Kidney glomerular epithelial cell (primary cell): ENCODE results near the gene TSPAN10.
"Not testable (repeated sequence)": the region's sequence is repeated elsewhere in the genome, so short reads cannot be mapped to it uniquely, and the experiment has no call there.

Experiments used
- DNase-seq: peaks from one replicate; lab custom pipeline; 2025; lab: John Stamatoyannopoulos, UW

TSPAN10 gene

DNA sequence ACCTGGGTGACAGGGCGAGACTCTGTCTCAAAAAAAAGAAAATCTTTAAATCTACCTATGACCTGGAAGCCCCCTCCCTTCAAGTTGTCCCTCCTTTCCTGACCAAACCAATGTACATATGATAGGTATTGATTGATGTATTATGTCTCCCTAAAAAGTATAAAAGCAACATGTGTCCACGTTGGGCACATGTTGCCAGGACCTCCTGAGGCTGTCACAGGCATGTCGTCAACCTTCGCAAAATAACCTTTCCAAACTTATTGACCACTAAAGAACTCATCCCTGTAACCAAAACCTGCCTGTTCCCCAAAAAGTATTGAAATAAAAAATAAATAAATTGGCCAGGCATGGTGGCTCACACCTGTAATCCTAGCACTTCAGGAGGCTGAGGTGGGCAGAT is 25.0 kb downstream of the TSPAN10 start:
- no peak for DNase-seq

- no peak for DNase-seq
Measured at GRCh38 chr17:81664051-81664470, 27.1 kb downstream of the TSPAN10 start.

DNA sequence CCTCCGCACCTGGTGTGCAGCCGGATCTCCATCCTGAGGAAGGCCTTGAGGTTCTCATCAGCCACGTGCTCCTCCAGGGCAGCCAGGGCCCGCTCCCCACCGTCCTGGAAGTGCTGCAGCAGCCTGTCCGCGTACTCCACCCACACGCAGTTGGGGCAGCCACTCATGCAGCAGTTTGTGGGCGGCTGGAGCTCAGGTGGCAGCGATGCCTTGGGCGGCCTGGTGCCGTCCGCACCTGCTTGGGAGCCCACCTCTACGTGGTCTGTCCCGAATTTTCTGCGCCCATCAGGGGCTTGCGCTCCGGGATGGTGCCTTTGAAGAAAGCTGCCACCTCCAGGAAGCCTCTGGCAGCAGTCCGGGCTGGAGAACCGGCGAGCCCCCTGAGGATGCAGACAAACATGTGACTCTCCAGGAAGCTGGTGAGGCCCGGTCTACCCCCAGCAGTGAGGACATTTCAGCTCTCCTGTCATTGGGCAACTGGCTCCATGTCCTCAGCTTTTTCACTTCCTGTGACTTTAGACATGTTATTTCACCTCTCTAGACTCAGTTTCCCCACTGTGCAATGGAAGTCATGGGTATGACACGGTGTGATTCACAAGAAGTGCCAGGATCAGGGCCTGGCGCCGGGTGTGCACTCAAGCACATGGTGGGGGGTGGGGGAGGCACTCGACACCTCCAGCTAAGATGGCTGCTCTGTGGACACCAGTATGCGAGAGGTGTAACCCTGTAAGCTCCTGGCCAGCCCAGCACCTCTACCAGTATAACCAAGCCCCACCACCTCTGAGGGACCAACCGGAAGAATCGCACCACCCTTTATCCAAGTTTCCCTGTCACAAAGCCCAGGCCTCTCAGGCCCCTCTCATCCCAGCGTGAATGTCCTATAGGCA is 28.5 kb downstream of the TSPAN10 start:
- no peak for DNase-seq

GRCh38 chr17:81666092-81666341 is 29.0 kb downstream of the TSPAN10 start:
- no peak for DNase-seq

- DNase-seq = peak; percentile 85
Measured at GRCh38 chr17:81666342-81667191, 29.6 kb downstream of the TSPAN10 start, which contains the start of the genes CCDC137 and OXLD1. Gene CCDC137 (plus strand): TSS chr17:81666737. CDS start chr17:81666767, 30 bp downstream. Gene OXLD1 (minus strand): TSS chr17:81666605. CDS start chr17:81666577, 28 bp downstream.

- DNase-seq = no peak
Measured at GRCh38 chr17:81667754-81668153, 30.8 kb downstream of the TSPAN10 start.

- DNase-seq = no peak
Measured at GRCh38 chr17:81672504-81672903, 35.5 kb downstream of the TSPAN10 start.

GRCh38 chr17:81672954-81673353 is 36.0 kb downstream of the TSPAN10 start:
- no peak for DNase-seq

DNA sequence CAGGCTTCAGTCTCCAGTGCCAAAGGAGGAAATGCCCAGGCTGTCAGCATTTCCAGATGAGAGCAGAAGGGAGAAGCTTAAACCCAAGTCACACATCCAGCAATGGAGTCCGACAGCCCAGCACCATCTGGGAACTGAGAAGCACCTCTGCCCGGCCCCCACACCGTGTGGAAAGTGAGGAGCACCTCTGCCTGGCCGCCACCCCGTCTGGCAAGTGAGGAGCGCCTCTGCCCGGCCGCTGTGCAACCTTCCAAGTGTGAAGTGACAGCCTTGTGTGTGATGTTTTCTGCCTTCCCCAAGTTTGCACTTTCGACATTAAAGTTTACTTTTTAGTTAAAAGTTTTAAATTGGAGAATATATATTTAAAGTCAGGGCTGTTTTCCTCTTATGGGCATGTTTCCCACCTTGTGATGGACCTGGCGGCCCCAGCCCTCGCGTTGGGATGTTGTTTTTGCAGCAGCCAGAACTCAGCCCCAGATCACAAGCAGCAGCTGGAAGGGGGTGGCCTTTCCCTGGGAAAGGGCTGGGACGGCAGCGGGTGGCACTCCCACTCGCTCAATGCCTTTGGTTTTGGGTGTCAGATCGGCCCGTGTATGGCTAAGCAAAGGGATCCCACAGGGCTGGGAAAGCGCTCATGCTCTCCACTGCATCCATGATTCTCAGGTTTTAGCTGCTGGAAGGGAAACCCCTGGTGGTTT is 36.7 kb downstream of the TSPAN10 start:
- DNase-seq = no peak

DNA sequence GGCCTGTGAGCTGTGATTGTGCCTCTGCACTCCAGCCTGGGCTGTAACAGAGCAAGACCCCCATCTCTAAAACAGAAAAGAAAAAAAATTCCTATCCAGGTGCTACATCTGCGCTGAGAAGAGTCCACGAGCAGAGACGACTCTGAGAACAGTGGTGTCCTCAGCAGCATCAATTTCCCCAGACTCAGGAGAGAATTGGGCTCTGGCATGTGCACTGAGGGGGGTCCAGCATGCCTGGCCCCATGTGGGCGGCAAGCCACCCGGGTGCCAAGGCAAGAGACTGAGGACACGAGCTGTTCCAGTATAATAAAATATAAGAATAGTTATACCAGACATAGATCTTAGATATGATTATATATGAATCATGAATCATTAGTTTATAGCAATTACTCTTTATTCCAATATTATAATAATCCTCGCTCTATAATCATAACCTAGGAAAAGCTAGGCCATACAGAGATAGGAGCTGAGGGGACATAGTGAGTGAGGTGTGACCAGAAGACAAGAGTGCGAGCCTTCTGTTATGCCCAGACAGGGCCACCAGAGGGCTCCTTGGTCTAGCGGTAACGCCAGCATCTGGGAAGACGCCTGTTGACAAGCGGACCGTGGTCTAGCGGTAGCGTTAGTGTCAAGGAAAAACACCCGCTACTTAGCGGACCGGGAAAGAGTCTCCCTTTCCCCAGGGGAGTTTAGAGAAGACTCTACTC is 38.7 kb downstream of the TSPAN10 start:
- DNase-seq = not testable (repeated sequence)

- no peak for DNase-seq
Measured at GRCh38 chr17:81676906-81677305, 39.9 kb downstream of the TSPAN10 start.

DNA sequence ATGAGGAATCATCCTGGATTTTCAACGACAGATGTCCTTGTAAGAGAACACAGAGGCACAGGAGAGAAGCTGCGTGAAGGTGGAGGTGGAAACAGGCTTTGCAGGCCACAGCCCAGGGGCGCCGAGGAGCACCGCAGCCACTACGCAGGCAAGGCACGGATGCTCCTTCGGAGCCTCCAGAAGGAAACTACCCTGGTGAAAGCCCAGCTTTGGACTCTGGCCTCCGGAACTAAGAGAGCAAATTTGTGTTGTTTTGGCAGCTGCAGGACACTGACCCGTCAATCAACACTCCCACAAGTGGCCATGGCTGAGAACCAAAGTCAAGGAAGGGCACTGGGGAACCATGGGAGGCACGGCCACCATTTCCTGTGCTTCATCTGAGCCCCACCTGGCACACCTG is 43.2 kb downstream of the TSPAN10 start:
- no peak for DNase-seq

- DNase-seq = peak; percentile 80
Measured at GRCh38 chr17:81681672-81682071, 44.7 kb downstream of the TSPAN10 start.

- DNase-seq = no peak
Measured at GRCh38 chr17:81682565-81683207, 45.7 kb downstream of the TSPAN10 start.

- DNase-seq = no peak
Measured at GRCh38 chr17:81683208-81683583, 46.2 kb downstream of the TSPAN10 start.

GRCh38 chr17:81683584-81684441 is 46.8 kb downstream of the TSPAN10 start, which contains the start of the genes ARL16 and HGS:
Gene ARL16 (minus strand): TSS chr17:81683797. CDS start chr17:81683753, 44 bp downstream.
Gene HGS (plus strand): TSS chr17:81684011. CDS start chr17:81684067, 56 bp downstream.
- peak; percentile 98 for DNase-seq

DNA sequence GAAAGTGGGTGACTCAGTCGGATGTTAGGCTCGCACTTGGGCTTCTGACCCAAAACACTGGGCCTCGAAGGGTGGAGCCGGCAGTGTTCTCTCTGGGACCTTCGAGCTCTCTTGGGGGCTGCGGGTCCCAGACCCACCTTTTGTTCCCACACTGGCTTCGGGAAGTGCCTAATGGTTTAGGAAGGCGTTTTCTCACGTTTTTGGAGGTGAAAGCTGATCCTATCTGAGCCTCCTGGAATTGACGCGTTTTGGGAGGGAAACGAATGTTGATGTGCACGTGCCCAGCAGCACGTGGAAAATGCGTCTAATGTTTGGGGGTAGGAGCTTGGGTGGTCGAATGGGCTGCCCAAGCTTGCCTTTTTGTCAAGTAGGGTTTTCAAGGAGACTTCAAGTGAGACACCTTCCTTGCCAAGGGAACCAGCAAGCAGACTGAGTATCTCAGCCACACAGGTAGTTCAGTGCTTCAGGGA is 47.5 kb downstream of the TSPAN10 start:
- DNase-seq = peak; percentile 24

GRCh38 chr17:81685108-81685507 is 48.1 kb downstream of the TSPAN10 start:
- DNase-seq = peak; percentile 73

DNA sequence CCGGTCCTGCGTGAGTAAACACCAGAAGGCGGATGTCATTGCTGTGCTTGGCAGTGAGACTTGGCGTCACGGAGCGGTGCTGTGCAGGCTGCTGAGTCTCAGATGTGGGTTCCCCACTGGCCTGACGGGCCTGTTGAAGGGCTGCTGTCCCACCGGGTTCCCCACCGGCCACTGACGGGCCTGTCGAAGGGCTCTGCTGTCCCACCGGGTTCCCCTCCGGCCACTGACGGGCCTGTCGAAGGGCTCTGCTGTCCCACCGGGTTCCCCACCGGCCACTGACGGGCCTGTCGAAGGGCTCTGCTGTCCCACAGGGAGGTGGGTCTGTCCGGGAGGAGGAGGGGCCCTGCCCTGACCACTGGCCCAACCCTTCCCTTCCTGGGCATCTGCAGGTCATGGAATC is 49.6 kb downstream of the TSPAN10 start:
- DNase-seq = no peak
